Esophagus (tissue), 2 donors: ENCODE results near the gene GRAMD1B. TPM values are rescaled to one million over a fixed set of nuclear protein-coding genes. Genes with fewer than 3 reads are reported as not detected.

Source experiments
- H3K27ac ChIP-seq, 2 donors: one replicate each; pipeline ENCODE4 v1.5.1; 2013; ENCODE audit warnings: low read depth in 2 of 2, mild to moderate bottlenecking in 2 of 2, inconsistent platforms in 1 of 2, low read length in 1 of 2, moderate library complexity in 1 of 2
- H3K27me3 ChIP-seq, 2 donors: one replicate each; pipeline ENCODE4 v1.6.1; 2013; ENCODE audit warnings: low read length in 2 of 2, control low read depth in 1 of 2, mild to moderate bottlenecking in 1 of 2; ENCODE audit not compliant: insufficient read depth in 2 of 2, control insufficient read depth in 1 of 2
- H3K36me3 ChIP-seq, 2 donors: one replicate each; pipeline ENCODE4 v1.6.1; 2013; ENCODE audit warnings: low read length in 1 of 2; ENCODE audit not compliant: control insufficient read depth in 2 of 2, insufficient read depth in 2 of 2
- H3K4me1 ChIP-seq, 2 donors: one replicate each; pipeline ENCODE4 v1.6.1; 2013; ENCODE audit warnings: low read length in 1 of 2; ENCODE audit not compliant: control insufficient read depth in 2 of 2, insufficient read depth in 2 of 2
- H3K4me3 ChIP-seq, 2 donors: one replicate each; pipeline ENCODE4 v1.5.1; 2013; ENCODE audit warnings: low read length in 2 of 2, mild to moderate bottlenecking in 2 of 2, low read depth in 1 of 2, moderate library complexity in 1 of 2
- H3K9me3 ChIP-seq, 2 donors: one replicate each; pipeline ENCODE4 v1.6.1; 2013; ENCODE audit warnings: mild to moderate bottlenecking in 2 of 2, low read depth in 1 of 2, low read length in 1 of 2, moderate library complexity in 1 of 2; ENCODE audit not compliant: control insufficient read depth in 2 of 2, insufficient read depth in 1 of 2
- WGBS, 2 donors: extraction: QIAGEN DNeasy Blood & Tissue Kit; methylation state at CpG; one replicate each; pipeline ENCODE4 v1.1.7; 2013; 5-methylcytosine and 5-hydroxymethylcytosine counted together
- polyA plus RNA-seq, 2 donors: library from polyadenylated mRNA; stranded (reverse); fragments of 200-250 nt; gene quantifications; one replicate each; pipeline ENCODE4 v1.2.3, GENCODE V29; 2013
- donor health status: healthy with polysubstance abuse.
- donor health status: Bipolar disorder and iron deficiency.

GRAMD1B gene
- polyA plus RNA-seq, 2 donors: 0.26 to 0.37 TPM

DNA sequence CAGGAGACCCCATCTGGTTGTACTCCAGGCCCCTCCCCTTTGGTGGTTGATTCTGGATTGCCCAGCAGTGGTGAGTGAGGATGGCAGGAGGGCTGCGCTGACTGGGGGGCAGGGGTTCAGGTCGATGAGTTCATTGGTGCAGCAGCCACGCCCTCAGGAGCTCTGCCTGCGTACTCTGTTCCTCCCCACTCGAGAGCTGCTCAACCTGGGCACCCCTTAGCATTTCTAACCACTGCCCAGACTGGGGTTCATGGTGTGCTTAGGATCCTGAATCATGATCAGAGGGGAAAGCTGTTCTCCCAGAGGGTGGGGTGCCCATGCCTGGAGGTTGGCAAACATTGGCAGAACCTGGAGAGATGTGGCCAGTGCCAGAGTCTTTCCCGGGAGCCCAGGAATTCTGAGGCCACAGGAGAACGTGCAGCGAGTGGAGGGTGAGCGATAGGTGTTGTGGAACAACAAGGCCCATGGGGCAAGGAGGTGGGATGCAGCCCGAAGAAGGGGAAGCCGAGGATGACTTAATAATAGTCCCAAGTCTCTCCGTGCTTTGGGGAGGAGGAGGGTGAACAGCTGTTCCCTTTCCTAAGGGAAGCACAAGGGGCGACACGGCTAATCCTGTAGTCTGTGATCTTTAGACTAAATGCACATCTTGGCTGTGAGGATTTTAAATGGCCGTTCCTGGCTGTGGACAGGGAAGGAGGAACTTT, 148.9 kb downstream of the GRAMD1B start:
- whole genome bisulfite sequencing, 2 donors: 87 to 89% methylated on average over 15 of the region's 15 CpGs
- no peak overlapping the region for H3K27ac ChIP-seq
- H3K9me3 ChIP-seq: no peaks in the 10 kb centered on the region
- no peak overlapping the region for H3K4me3 ChIP-seq
- H3K36me3 ChIP-seq: no peaks in the 10 kb centered on the region
- H3K27me3 ChIP-seq: peaks cover 0 to 3% of the 10 kb centered on the region in 2 donors
- H3K4me1 ChIP-seq: no peaks in the 10 kb centered on the region

DNA sequence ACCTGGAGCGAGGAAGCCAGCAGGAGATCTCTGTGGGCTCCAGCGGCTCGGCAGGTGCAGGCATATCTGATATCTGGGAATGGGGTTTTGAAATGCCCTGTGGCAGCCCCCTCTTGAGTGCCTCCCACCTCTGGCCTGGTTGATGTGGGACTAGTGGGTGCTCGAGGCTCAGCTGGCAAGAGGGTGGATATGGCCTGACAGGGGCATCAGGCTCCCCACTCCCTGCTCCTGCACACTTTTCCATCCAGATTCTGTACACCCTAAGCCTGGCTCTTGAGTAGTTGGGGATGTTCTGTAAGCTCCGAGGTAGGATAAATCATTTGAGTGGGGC, 149.4 kb downstream of the GRAMD1B start:
- Histone ChIP-seq H3K4me3 (no peak overlapping the region), H3K4me1 (no peaks in the 10 kb centered on the region), H3K9me3 (no peaks in the 10 kb centered on the region), H3K27ac (no peak overlapping the region), H3K36me3 (no peaks in the 10 kb centered on the region), H3K27me3 (peaks cover 0 to 3% of the 10 kb centered on the region in 2 donors)
- 88 to 93% methylated on average over 5 of the region's 5 CpGs for WGBS, 2 donors

DNA sequence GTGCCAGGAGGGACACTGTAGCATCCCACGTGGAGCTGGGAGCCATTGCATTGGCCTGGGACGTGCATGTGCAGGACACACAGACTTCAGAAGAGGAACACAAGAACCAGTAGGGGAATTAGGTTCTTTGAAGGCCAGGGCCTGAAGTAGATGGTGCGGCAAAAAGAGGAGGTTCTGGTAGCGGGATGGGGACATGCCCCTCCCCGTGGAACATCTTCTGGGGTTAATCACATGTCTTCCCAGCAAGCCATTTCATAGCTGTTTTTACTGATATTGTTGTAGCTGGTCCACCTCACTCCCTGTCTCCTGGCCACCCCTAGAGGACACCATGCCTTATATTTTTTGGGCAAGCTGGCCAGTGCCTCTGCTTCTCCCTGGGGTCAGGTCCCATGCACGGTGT, 150.1 kb downstream of the GRAMD1B start:
- Histone ChIP-seq H3K4me1 (no peaks in the 10 kb centered on the region), H3K27me3 (peaks cover 0 to 3% of the 10 kb centered on the region in 2 donors), H3K4me3 (no peak overlapping the region), H3K9me3 (no peaks in the 10 kb centered on the region), H3K36me3 (no peaks in the 10 kb centered on the region), H3K27ac (no peak overlapping the region)
- WGBS, 2 donors: 90 to 92% methylated on average over 6 of the region's 6 CpGs

DNA sequence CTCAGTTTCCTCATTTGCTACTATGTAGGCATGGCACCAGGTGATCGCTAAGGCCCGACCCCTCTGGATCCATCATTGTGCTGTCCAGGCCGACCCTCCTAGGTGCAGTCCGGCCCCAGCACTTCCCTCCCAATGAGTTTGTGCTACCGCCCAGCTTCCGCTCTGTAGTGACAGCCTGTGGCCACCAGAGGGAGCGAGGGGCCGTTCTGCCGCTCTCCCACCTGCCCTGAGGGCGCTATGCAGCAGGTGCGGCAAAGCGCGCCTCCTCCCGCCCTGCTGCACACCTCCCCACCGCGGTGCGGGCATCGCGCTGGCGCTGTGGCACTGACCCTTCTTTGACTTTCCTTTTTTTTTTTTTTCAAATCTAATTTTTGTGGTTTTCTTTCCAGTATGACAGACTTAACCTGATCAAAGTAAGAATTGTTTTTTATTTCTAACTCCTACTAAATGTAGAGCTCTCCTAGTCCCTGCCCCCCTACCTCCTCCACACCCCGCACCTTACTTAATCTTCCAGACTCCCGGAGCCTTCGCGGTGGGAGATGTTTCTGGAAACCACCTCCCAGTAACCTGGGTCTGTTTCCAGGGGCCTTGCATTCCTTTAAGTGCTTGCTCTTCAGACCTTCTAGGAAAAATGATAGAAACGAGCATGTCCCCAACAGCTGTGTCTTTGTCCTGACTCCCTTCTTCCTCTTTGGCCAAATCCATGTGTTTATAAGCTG, 150.6 kb downstream of the GRAMD1B start:
- no peaks in the 10 kb centered on the region for H3K36me3 ChIP-seq
- 11 to 13% methylated on average over 25 of the region's 25 CpGs for WGBS, 2 donors
- no peak overlapping the region for H3K4me3 ChIP-seq

DNA sequence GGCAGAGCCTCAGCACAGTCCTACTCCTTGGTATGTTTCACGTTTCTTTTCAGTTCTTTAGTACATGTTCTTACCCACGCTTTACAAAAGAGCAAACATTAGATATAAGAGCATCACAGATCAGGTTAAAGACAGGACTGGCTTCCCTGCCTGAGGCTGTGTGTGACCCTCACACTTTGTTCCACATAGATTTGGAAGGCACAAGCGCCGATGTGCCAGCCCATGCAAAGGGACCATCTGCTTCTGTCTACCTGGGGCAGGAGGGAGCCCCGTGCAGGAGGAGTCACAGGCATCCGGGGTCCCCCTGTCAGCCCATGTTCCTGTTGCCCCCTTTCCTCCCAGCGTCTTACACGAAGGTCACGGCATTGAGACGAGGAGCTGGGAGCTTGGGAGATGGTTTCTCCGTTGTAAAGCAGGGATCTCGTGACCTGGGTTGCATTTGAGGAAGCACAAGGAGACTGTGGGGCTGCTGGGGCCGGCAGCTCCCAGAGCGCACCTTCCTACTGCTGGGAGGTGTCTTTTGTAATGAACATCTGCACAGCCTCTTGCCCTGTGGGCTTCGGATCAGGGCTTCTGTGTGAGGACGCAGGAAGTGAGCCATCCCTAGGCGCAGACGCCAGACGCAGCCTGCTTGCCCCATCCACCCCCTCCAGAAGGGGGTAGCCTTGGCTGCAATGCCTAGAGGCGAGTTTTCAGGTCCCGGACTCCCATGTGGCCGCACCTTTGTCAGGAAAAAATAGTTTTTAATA, 151.8 kb downstream of the GRAMD1B start:
- no peaks in the 10 kb centered on the region for H3K9me3 ChIP-seq
- H3K4me3 ChIP-seq: no peak overlapping the region
- H3K27ac ChIP-seq: no peak overlapping the region
- H3K27me3 ChIP-seq: peaks cover 0 to 3% of the 10 kb centered on the region in 2 donors
- 88 to 89% methylated on average over 22 of the region's 22 CpGs for WGBS, 2 donors
- peaks cover 0 to 3% of the 10 kb centered on the region in 2 donors for H3K4me1 ChIP-seq
- H3K36me3 ChIP-seq: no peaks in the 10 kb centered on the region

More for the DNA sequence above, 150.6 kb downstream of the GRAMD1B start:
- Histone ChIP-seq H3K27ac (no peak overlapping the region), H3K27me3 (peaks cover 0 to 3% of the 10 kb centered on the region in 2 donors), H3K4me1 (peaks cover 0 to 3% of the 10 kb centered on the region in 2 donors), H3K9me3 (no peaks in the 10 kb centered on the region)

DNA sequence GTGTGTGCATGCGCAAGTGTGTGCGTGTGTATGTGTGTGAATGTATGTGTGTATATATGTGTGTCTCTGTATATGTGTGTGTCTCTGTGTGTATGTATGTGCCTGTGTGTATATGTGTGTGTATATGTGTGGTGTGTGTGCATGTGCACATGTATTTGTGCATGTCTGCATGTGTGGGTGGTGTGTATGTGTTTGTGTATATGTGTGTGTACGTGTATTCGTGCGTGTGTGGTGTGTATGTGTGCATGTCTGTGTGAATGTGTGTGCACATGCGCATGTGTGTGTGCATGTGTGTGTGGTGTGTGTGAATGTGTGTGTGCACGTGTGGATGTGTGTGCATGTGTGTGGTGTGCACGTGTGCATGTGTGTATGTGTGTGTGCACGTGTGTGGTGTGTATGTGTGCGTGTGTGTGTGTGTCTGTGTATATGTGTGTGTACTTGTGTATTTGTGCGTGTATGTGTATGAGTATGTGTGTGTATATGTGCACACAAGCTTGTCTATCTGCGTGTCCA, 153.0 kb downstream of the GRAMD1B start:
- peaks cover 0 to 3% of the 10 kb centered on the region in 2 donors for H3K27me3 ChIP-seq
- no peaks in the 10 kb centered on the region for H3K36me3 ChIP-seq
- H3K4me3 ChIP-seq: no peak overlapping the region
- H3K4me1 ChIP-seq: peaks cover 2 to 3% of the 10 kb centered on the region in 2 donors
- H3K27ac ChIP-seq: no peak overlapping the region
- no peaks in the 10 kb centered on the region for H3K9me3 ChIP-seq
- 90 to 93% methylated on average over 12 of the region's 12 CpGs for WGBS, 2 donors

DNA sequence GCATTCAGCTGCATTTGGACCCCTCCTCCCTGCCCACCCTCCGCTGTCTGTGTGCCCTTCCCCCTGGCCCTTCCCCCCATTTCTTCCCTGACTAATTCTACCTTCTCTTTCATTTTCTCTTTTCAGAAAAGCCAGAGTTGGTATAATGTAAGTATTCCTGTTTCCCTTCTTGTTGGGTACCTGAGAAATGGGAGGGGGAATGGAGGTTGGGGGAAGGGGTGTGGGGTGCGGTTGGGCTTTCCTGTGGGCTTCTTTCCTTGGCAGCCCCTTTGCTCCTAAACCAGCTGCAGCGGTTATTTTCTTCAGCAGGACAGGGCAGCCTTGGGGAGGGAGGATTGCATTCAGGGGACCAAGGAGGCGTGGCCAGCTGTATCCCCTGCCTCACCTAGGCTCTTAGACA, 154.1 kb downstream of the GRAMD1B start:
- 95 to 96% methylated on average over 3 to 4 of the region's 4 CpGs for WGBS, 2 donors
- Histone ChIP-seq H3K4me1 (peaks cover 2 to 3% of the 10 kb centered on the region in 2 donors), H3K4me3 (no peak overlapping the region), H3K36me3 (no peaks in the 10 kb centered on the region), H3K27ac (no peak overlapping the region), H3K9me3 (no peaks in the 10 kb centered on the region), H3K27me3 (peaks cover 0 to 3% of the 10 kb centered on the region in 2 donors)

DNA sequence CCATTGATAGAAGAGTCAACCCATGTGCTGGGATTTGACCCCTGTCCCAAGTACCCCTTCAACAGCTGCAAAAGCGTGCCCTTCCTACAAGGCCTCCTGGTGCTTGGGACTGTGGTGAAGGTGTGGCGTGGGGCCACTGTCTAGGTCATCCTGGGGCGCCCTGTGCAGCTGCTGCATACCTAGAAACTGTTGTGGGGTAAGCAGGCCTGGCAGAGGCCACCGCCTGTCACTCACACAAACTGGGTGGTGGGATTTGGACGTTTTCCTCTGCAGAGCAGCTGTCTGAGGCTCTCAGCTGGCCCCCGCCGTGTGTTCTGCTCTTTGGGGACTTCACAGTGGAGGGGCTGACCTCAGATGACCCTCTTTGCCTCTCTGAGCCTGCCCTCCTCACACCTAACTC, 154.7 kb downstream of the GRAMD1B start:
- 84 to 87% methylated on average over 7 of the region's 7 CpGs for WGBS, 2 donors
- peaks cover 2 to 3% of the 10 kb centered on the region in 2 donors for H3K4me1 ChIP-seq

DNA sequence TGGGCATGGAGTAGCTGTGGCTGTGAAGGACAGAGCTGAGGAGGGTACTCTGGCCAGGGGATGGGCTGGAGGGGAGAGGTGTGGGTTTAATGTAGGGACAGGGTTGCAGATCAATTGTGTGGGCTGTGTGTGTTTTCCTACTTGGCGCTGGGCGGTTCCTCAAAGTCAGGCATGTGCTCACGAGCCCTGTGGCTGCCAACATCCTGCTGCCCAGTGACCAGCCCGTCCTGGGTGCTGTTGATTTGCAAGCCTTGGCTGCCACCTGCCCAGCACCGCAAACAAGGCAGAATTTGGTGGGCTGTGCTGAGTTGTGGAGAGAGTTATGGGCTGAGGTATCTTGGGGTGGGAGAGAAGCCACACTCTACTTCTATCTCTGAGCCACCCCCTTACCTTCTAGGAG, 155.1 kb downstream of the GRAMD1B start:
- 60 to 66% methylated on average over 5 of the region's 5 CpGs for WGBS, 2 donors
- Histone ChIP-seq H3K36me3 (no peaks in the 10 kb centered on the region), H3K4me3 (no peak overlapping the region), H3K27me3 (peaks cover 0 to 3% of the 10 kb centered on the region in 2 donors), H3K9me3 (no peaks in the 10 kb centered on the region), H3K4me1 (peaks cover 2 to 3% of the 10 kb centered on the region in 2 donors), H3K27ac (no peak overlapping the region)

More for the DNA sequence above, 154.7 kb downstream of the GRAMD1B start:
- no peak overlapping the region for H3K27ac ChIP-seq
- peaks cover 0 to 3% of the 10 kb centered on the region in 2 donors for H3K27me3 ChIP-seq
- no peaks in the 10 kb centered on the region for H3K9me3 ChIP-seq
- H3K4me3 ChIP-seq: no peak overlapping the region
- no peaks in the 10 kb centered on the region for H3K36me3 ChIP-seq
